Gastrocnemius medialis (tissue), 4 donors: ENCODE results near the gene CARD16.

Experiments
- CTCF ChIP-seq, 5 experiments: fragments of 450-650 bp in 3 of 5; fragments of 200-600 bp in 2 of 5; sonication (generic) in 2 of 5; IDR thresholded peaks in 4 of 5; conservative IDR thresholded peaks in 1 of 5; 1 replicate in 4 of 5; 2 replicates in 1 of 5; pipeline ENCODE4 v1.5.1; 2016 to 2019; ENCODE audit warnings: antibody characterized with exemption in 5 of 5, mild to moderate bottlenecking in 3 of 5, moderate library complexity in 3 of 5
- POLR2A ChIP-seq, 2 donors: fragments of 450-650 bp; IDR thresholded peaks; one replicate each; pipeline ENCODE4 v1.6.1; 2017; ENCODE audit warnings: antibody characterized with exemption in 2 of 2, mild to moderate bottlenecking in 2 of 2, moderate library complexity in 2 of 2

- TF ChIP-seq CTCF (IDR thresholded peaks at IDR 0.05 in 4 of 5, conservative IDR thresholded peaks at IDR 0.05 in 1 of 5) (no peak), POLR2A (IDR thresholded peaks at IDR 0.05) (no peak)
Measured at GRCh38 chr11:105051559-105051958, 6.4 kb upstream of the CARD16 start.
